ENCODE measurements around the gene C1orf74. TPM values are rescaled to one million over a fixed set of nuclear protein-coding genes. Genes with fewer than 3 reads are reported as not detected.

Gene C1orf74
- total RNA-seq, 1 experiment from 2014 or later: 5.6 TPM

DNA sequence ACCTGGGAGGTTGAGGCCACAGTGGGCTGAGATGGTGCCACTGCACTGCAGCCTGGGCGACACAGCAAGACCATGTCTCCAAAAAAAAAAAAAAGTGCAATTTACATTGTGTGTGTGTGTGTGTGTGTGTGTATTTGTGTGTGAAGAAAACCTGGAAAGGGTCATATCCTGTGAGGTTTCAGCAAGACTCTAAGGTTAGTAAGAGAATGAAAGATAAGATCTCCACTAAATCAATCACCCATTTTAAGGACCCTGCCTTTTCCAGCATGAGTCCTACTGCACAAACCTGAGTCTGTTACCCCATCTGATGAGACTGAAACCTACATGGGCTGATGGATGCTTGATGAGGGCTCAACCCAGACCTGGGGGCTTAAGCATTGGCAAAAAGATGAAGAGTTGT is 4.9 kb upstream of the C1orf74 start:
- H3K9me2 ChIP-seq (ENCODE audit: insufficient read depth): no peaks in the 10 kb centered on the region
- H3K27me3 ChIP-seq (ENCODE audit: insufficient read depth, low read length): no peaks in the 10 kb centered on the region
- peaks cover 15 to 20% of the 10 kb centered on the region in 2 experiments; a peak in 3 of 4 replicates for H3K36me3 ChIP-seq (ENCODE audit: control insufficient read depth in 1 of 2, insufficient read depth in 2 of 2, low read length in 2 of 2)
- RAD21 ChIA-PET (ENCODE audit: low non-redundant PET in 1 of 2, low total read pairs in 2 of 2, uncharacterized antibody in 2 of 2, unreplicated experiment in 2 of 2): no interaction called here
- H3K9ac ChIP-seq (ENCODE audit: low read length): no peak overlapping the region
- POLR2A ChIA-PET: no interaction called here
- ATAC-seq (no peak), DNase-seq (ENCODE audit: low read depth, low spot score) (no peak)
- CTCF ChIA-PET: no interaction called here
- no TSS peak for BruUV-seq (replicated peaks)
- no peaks in the 10 kb centered on the region for H3K9me3 ChIP-seq (ENCODE audit: control insufficient read depth in 1 of 2, insufficient read depth in 1 of 2, low read depth in 1 of 2, low read length in 2 of 2)
- no peaks in the 10 kb centered on the region for H4K20me1 ChIP-seq (ENCODE audit: insufficient read depth)
- H3K4me1 ChIP-seq (ENCODE audit: control insufficient read depth in 1 of 2, insufficient read depth in 2 of 2, low read length in 2 of 2): peaks cover 6 to 26% of the 10 kb centered on the region in 2 experiments
- intact Hi-C loops (cut with micrococcal nuclease): no loop called here
- peaks cover under 1% of the 10 kb centered on the region for H3K79me2 ChIP-seq (ENCODE audit: insufficient read depth, low read length)
- no peak overlapping the region for H3K4me2 ChIP-seq (ENCODE audit: low read length)
- TF ChIP-seq EGR1 (IDR thresholded peaks at IDR 0.05; ENCODE audit: low read depth): no peak
- TF ChIP-seq, protein P1, sequence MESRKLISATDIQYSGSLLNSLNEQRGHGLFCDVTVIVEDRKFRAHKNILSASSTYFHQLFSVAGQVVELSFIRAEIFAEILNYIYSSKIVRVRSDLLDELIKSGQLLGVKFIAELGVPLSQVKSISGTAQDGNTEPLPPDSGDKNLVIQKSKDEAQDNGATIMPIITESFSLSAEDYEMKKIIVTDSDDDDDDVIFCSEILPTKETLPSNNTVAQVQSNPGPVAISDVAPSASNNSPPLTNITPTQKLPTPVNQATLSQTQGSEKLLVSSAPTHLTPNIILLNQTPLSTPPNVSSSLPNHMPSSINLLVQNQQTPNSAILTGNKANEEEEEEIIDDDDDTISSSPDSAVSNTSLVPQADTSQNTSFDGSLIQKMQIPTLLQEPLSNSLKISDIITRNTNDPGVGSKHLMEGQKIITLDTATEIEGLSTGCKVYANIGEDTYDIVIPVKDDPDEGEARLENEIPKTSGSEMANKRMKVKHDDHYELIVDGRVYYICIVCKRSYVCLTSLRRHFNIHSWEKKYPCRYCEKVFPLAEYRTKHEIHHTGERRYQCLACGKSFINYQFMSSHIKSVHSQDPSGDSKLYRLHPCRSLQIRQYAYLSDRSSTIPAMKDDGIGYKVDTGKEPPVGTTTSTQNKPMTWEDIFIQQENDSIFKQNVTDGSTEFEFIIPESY (IDR thresholded peaks at IDR 0.05; ENCODE audit: extremely low read depth, insufficient replicate concordance, low read length): no peak
- TF ChIP-seq YY1 (IDR thresholded peaks at IDR 0.05; ENCODE audit: extremely low read depth, insufficient replicate concordance, low read depth, low read length): no peak
- TF ChIP-seq, protein P2, sequence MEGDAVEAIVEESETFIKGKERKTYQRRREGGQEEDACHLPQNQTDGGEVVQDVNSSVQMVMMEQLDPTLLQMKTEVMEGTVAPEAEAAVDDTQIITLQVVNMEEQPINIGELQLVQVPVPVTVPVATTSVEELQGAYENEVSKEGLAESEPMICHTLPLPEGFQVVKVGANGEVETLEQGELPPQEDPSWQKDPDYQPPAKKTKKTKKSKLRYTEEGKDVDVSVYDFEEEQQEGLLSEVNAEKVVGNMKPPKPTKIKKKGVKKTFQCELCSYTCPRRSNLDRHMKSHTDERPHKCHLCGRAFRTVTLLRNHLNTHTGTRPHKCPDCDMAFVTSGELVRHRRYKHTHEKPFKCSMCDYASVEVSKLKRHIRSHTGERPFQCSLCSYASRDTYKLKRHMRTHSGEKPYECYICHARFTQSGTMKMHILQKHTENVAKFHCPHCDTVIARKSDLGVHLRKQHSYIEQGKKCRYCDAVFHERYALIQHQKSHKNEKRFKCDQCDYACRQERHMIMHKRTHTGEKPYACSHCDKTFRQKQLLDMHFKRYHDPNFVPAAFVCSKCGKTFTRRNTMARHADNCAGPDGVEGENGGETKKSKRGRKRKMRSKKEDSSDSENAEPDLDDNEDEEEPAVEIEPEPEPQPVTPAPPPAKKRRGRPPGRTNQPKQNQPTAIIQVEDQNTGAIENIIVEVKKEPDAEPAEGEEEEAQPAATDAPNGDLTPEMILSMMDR (IDR thresholded peaks at IDR 0.05 in 2 of 3, conservative IDR thresholded peaks at IDR 0.05 in 1 of 3; ENCODE audit: borderline replicate concordance in 1 of 3, insufficient read depth in 1 of 3, low read depth in 2 of 3, low read length in 2 of 3): no peak
- TF ChIP-seq EZH2 (IDR thresholded peaks at IDR 0.05): no peak
- TF ChIP-seq SRF (IDR thresholded peaks at IDR 0.05; ENCODE audit: low read depth): no peak
- no peak for TF ChIP-seq TCF7L2 (IDR thresholded peaks at IDR 0.05; ENCODE audit: borderline replicate concordance, extremely low read depth, insufficient read depth, insufficient read length)
- no peak for TF ChIP-seq JUND (IDR thresholded peaks at IDR 0.05)
- TF ChIP-seq CEBPB (IDR thresholded peaks at IDR 0.05; ENCODE audit: low read depth): no peak
- TF ChIP-seq, protein P3, sequence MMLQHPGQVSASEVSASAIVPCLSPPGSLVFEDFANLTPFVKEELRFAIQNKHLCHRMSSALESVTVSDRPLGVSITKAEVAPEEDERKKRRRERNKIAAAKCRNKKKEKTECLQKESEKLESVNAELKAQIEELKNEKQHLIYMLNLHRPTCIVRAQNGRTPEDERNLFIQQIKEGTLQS (IDR thresholded peaks at IDR 0.05): no peak
- no peak for TF ChIP-seq RAD21 (IDR thresholded peaks at IDR 0.05; ENCODE audit: low read depth)
- TF ChIP-seq, protein P4, sequence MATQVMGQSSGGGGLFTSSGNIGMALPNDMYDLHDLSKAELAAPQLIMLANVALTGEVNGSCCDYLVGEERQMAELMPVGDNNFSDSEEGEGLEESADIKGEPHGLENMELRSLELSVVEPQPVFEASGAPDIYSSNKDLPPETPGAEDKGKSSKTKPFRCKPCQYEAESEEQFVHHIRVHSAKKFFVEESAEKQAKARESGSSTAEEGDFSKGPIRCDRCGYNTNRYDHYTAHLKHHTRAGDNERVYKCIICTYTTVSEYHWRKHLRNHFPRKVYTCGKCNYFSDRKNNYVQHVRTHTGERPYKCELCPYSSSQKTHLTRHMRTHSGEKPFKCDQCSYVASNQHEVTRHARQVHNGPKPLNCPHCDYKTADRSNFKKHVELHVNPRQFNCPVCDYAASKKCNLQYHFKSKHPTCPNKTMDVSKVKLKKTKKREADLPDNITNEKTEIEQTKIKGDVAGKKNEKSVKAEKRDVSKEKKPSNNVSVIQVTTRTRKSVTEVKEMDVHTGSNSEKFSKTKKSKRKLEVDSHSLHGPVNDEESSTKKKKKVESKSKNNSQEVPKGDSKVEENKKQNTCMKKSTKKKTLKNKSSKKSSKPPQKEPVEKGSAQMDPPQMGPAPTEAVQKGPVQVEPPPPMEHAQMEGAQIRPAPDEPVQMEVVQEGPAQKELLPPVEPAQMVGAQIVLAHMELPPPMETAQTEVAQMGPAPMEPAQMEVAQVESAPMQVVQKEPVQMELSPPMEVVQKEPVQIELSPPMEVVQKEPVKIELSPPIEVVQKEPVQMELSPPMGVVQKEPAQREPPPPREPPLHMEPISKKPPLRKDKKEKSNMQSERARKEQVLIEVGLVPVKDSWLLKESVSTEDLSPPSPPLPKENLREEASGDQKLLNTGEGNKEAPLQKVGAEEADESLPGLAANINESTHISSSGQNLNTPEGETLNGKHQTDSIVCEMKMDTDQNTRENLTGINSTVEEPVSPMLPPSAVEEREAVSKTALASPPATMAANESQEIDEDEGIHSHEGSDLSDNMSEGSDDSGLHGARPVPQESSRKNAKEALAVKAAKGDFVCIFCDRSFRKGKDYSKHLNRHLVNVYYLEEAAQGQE (IDR thresholded peaks at IDR 0.05; ENCODE audit: low read depth): no peak
- TF ChIP-seq ZNF274 (IDR thresholded peaks at IDR 0.05; ENCODE audit: low read depth, low read length): no peak
- no peak for TF ChIP-seq POLR2A (IDR thresholded peaks at IDR 0.05; ENCODE audit: borderline replicate concordance, extremely low read depth, insufficient read depth, insufficient read length)
- TF ChIP-seq FOSL1 (IDR thresholded peaks at IDR 0.05; ENCODE audit: low read depth): no peak
- no peak for TF ChIP-seq ZFX (IDR thresholded peaks at IDR 0.05)
- H3K4me3 ChIP-seq (replicated peaks in 1 of 2; ENCODE audit: low read depth in 1 of 2, low read length in 2 of 2): no peak overlapping the region
- no peak overlapping the region for H3K27ac ChIP-seq (ENCODE audit: low read depth, low read length)
- H2AFZ ChIP-seq (ENCODE audit: low read depth, low read length, poor library complexity, severe bottlenecking): no peak overlapping the region
